ENCODE results near the gene ZMYM4.

Gene ZMYM4

DNA sequence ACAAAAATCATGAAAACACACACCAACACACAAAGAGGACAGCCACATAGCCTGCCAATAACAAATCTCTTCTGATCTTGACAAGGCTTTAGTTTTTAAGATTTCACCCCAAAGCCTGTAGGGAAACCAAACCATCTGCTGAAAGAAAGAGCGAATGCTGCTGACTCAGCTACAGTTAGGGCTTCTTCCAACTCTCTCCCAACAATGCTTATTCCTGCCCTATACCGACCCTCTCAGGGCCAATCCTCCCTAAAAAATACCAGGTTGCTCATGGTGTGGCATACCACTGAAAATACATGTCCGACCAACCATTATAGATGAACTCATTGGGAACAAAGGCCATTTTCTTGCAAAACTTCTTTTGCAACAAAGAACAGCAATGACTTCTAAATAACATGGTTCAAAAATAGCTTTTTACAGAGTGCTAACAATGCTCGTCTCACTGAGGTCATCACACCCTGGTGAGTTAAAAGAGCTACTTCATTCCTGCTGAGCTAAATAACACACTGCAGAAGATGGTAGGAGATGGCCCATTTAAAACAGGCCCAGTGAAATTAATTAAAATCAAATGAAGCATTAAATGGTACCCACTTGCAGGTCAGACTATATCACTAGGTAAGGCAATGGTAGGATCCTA, 202.6 kb downstream of the ZMYM4 start:
- no peak overlapping the region for H3K4me3 ChIP-seq (ENCODE audit: low read depth, low read length)
- DNase-seq (ENCODE audit: low read depth), result no peak
- TF ChIP-seq, protein P1, sequence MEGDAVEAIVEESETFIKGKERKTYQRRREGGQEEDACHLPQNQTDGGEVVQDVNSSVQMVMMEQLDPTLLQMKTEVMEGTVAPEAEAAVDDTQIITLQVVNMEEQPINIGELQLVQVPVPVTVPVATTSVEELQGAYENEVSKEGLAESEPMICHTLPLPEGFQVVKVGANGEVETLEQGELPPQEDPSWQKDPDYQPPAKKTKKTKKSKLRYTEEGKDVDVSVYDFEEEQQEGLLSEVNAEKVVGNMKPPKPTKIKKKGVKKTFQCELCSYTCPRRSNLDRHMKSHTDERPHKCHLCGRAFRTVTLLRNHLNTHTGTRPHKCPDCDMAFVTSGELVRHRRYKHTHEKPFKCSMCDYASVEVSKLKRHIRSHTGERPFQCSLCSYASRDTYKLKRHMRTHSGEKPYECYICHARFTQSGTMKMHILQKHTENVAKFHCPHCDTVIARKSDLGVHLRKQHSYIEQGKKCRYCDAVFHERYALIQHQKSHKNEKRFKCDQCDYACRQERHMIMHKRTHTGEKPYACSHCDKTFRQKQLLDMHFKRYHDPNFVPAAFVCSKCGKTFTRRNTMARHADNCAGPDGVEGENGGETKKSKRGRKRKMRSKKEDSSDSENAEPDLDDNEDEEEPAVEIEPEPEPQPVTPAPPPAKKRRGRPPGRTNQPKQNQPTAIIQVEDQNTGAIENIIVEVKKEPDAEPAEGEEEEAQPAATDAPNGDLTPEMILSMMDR (IDR thresholded peaks at IDR 0.05; ENCODE audit: low read depth, low read length, missing control alignments), result no peak
